Stomach (tissue), 9 donors: ENCODE data around the gene CNTN5. TPM values are rescaled to one million over a fixed set of nuclear protein-coding genes. Genes with fewer than 3 reads are reported as not detected.

Experiments used
- DNase-seq, 2 donors: peaks; one replicate each; pipeline versions ENCODE4 v3.0.0 to v3.0.0-alpha.2; 2013 to 2019
- H3K27ac ChIP-seq, 5 donors: fragments of 200-600 bp in 4 of 5; sonication (generic) in 4 of 5; one replicate each; pipeline ENCODE4 v1.5.1; 2013 to 2019; ENCODE audit warnings: mild to moderate bottlenecking in 1 of 5, moderate library complexity in 1 of 5
- H3K27me3 ChIP-seq, 3 donors: fragments of 200-600 bp; sonication (generic); one replicate each; pipeline ENCODE4 v1.5.1; 2017 to 2019; ENCODE audit warnings: mixed run types in 1 of 3
- H3K36me3 ChIP-seq, 4 donors: fragments of 200-600 bp; sonication (generic); 1 replicate in 3 of 4; 2 replicates in 1 of 4; pipeline ENCODE4 v1.5.1; 2016 to 2019
- H3K4me1 ChIP-seq, 4 donors: fragments of 200-600 bp; sonication (generic); one replicate each; pipeline ENCODE4 v1.5.1; 2016 to 2019
- H3K4me3 ChIP-seq, 4 donors: fragments of 200-600 bp; sonication (generic) in 3 of 4; one replicate each; pipeline ENCODE4 v1.5.1; 2016 to 2019; ENCODE audit warnings: mild to moderate bottlenecking in 1 of 4
- H3K9me3 ChIP-seq, 4 donors: fragments of 200-600 bp; sonication (generic); one replicate each; pipeline ENCODE4 v1.5.1; 2016 to 2019
- CTCF ChIP-seq, 7 experiments: fragments of 450-650 bp in 4 of 7; fragments of 200-600 bp in 3 of 7; sonication (generic) in 3 of 7; IDR thresholded peaks; one replicate each; pipeline ENCODE4 v1.5.1; 2016 to 2019; ENCODE audit warnings: antibody characterized with exemption in 7 of 7, control low read depth in 2 of 7, mild to moderate bottlenecking in 1 of 7
- EP300 ChIP-seq: sonication (generic); formaldehyde crosslinking; IDR thresholded peaks from one replicate; pipeline ENCODE4 v1.6.1; 2017; ENCODE audit warnings: antibody characterized with exemption
- POLR2A ChIP-seq, 4 donors: fragments of 450-650 bp; IDR thresholded peaks; one replicate each; pipeline ENCODE4 v1.6.1; 2016; ENCODE audit warnings: antibody characterized with exemption in 4 of 4, control low read depth in 2 of 4, mild to moderate bottlenecking in 1 of 4, moderate library complexity in 1 of 4
- POLR2AphosphoS5 ChIP-seq, 3 donors: sonication (generic); formaldehyde crosslinking; IDR thresholded peaks; one replicate each; pipeline ENCODE4 v1.6.1; 2016; ENCODE audit warnings: antibody characterized with exemption in 3 of 3
- WGBS, 5 donors: extraction: QIAGEN DNeasy Blood & Tissue Kit in 3 of 5; methylation state at CpG; one replicate each; pipeline versions ENCODE4 v1.1.5 to v1.1.7; 2013 to 2018; 5-methylcytosine and 5-hydroxymethylcytosine counted together
- intact Hi-C: fragments of 100-400 bp; cut with DNase I; formaldehyde crosslinking; loops from one replicate; pipeline ENCODE4 v1.15.1; 2023; ENCODE audit warnings: low total_unique reads
- polyA plus RNA-seq, 3 donors: library from polyadenylated mRNA; stranded (reverse); fragments of 200-250 nt; gene quantifications; one replicate each; pipeline ENCODE4 v1.2.3, GENCODE V29; 2013
- total RNA-seq, 5 donors: library from RNA; depleted of rRNA; stranded (reverse); fragments of >200 nt; gene quantifications; one replicate each; pipeline versions ENCODE4 v1.1.0 to v1.2.3, GENCODE V29; 2014 to 2016
- donor health status: healthy with polysubstance abuse.
- donor health status: Bipolar disorder and iron deficiency.
- donor health status: healthy.

The CNTN5 gene
- total and polyA plus RNA-seq, 8 donors = 0.05 to 9.9 TPM; not detected in 6

- intact Hi-C loops = no loop called here
Observed at GRCh38 chr11:99419991-99420390, 399.2 kb downstream of the CNTN5 start.

GRCh38 chr11:99422581-99423427 lies 402.1 kb downstream of the CNTN5 start:
- H3K36me3 ChIP-seq = no peaks in the 10 kb centered on the region
- intact Hi-C loops = no loop called here
- H3K9me3 ChIP-seq = peaks cover 0 to 12% (median 8%) of the 10 kb centered on the region in 4 donors
- DNase-seq = no peak
- no peak for TF ChIP-seq EP300
- TF ChIP-seq CTCF (IDR thresholded peaks at IDR 0.05) = no peak
- no peak for TF ChIP-seq POLR2AphosphoS5 (IDR thresholded peaks at IDR 0.05)
- no peak for TF ChIP-seq POLR2A (IDR thresholded peaks at IDR 0.05)
- no peak overlapping the region for H3K27ac ChIP-seq
- H3K4me3 ChIP-seq = no peak overlapping the region
- no peaks in the 10 kb centered on the region for H3K4me1 ChIP-seq
- 28 to 33% (median 29%) methylated on average over 7 of the region's 7 CpGs for WGBS, 5 donors
- no peaks in the 10 kb centered on the region for H3K27me3 ChIP-seq

More at GRCh38 chr11:99419991-99420390, 399.2 kb downstream of the CNTN5 start:
- Histone ChIP-seq H3K27ac (no peak overlapping the region), H3K4me3 (no peak overlapping the region), H3K9me3 (peaks cover 0 to 10% (median 6%) of the 10 kb centered on the region in 4 donors), H3K4me1 (no peaks in the 10 kb centered on the region), H3K36me3 (no peaks in the 10 kb centered on the region), H3K27me3 (no peaks in the 10 kb centered on the region)
- 54 to 65% (median 59%) methylated on average over 4 of the region's 4 CpGs for WGBS, 5 donors
- no peak for DNase-seq
- TF ChIP-seq POLR2A (IDR thresholded peaks at IDR 0.05) (no peak), CTCF (IDR thresholded peaks at IDR 0.05) (no peak), POLR2AphosphoS5 (IDR thresholded peaks at IDR 0.05) (no peak), EP300 (no peak)

DNA sequence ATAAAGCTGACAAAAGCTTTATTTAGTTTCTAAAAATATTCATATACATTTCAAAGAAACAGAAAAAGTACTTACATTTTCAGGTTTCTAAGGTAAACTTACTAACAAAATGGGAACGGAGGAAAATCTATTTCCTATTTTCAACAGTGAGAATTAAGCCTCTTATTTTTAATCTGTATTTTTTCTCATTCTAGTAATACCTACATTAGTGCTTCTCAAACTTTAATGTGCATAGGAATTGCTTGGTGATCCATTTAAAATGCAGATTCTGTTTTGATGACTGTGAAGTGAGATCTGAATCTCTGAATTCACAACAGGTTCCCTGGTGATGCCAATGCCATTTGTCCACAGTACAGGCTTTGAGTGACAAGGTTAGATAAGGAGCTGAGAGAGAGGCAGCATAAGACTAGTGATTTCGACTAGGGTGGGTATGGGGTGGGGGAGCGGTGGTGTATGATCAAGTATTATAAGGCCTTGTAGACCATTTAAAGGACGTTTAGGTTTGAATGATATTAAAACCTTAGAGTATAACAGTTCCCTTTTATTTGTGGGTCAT lies 402.8 kb downstream of the CNTN5 start:
- H3K27me3 ChIP-seq = no peaks in the 10 kb centered on the region
- TF ChIP-seq CTCF (IDR thresholded peaks at IDR 0.05) (no peak), POLR2AphosphoS5 (IDR thresholded peaks at IDR 0.05) (no peak)
- no peaks in the 10 kb centered on the region for H3K4me1 ChIP-seq
- H3K4me3 ChIP-seq = no peak overlapping the region
- H3K36me3 ChIP-seq = no peaks in the 10 kb centered on the region
- no peak overlapping the region for H3K27ac ChIP-seq
- intact Hi-C loops = no loop called here
- no peak for DNase-seq
- peaks cover 0 to 12% (median 8%) of the 10 kb centered on the region in 4 donors for H3K9me3 ChIP-seq
- 29 to 42% (median 31%) methylated on average over 4 of the region's 4 CpGs for WGBS, 5 donors

- H3K4me1 ChIP-seq = no peaks in the 10 kb centered on the region
- TF ChIP-seq POLR2AphosphoS5 (IDR thresholded peaks at IDR 0.05) (no peak), CTCF (IDR thresholded peaks at IDR 0.05) (no peak), EP300 (no peak), POLR2A (IDR thresholded peaks at IDR 0.05) (no peak)
- no peaks in the 10 kb centered on the region for H3K27me3 ChIP-seq
- WGBS, 5 donors = 86 to 90% (median 89%) methylated on average over 10 to 12 of the region's 12 CpGs
- H3K9me3 ChIP-seq = peaks cover 0 to 12% (median 8%) of the 10 kb centered on the region in 4 donors
- no peak overlapping the region for H3K4me3 ChIP-seq
- H3K27ac ChIP-seq = no peak overlapping the region
- intact Hi-C loops = no loop called here
- H3K36me3 ChIP-seq = no peaks in the 10 kb centered on the region
- DNase-seq = no peak
Observed at GRCh38 chr11:99424313-99425084, 403.8 kb downstream of the CNTN5 start.
